Trophoblast cell (in vitro differentiated cells and primary cell): ENCODE measurements around the gene CIDEC.

Experiments used
- DNase-seq, 2 donors: peaks; one replicate each; pipeline ENCODE4 v3.0.0-alpha.2; 2016
- H2AFZ ChIP-seq: 2 replicates; pipeline ENCODE4 v1.6.1; 2013; ENCODE audit warnings: low read length, moderate library complexity, mild to moderate bottlenecking; ENCODE audit not compliant: insufficient read depth, poor library complexity
- H2AK5ac ChIP-seq: 2 replicates; pipeline ENCODE4 v1.6.1; 2013; ENCODE audit warnings: mild to moderate bottlenecking, low read length
- H2BK120ac ChIP-seq: 2 replicates; pipeline ENCODE4 v1.6.1; 2013; ENCODE audit warnings: low read length, mild to moderate bottlenecking, moderate library complexity; ENCODE audit not compliant: insufficient read depth, poor library complexity
- H2BK12ac ChIP-seq: 2 replicates; pipeline ENCODE4 v1.6.1; 2013; ENCODE audit warnings: mild to moderate bottlenecking, low read length, moderate library complexity
- H2BK5ac ChIP-seq: 2 replicates; pipeline ENCODE4 v1.6.1; 2013; ENCODE audit warnings: low read length, low read depth, moderate library complexity, mild to moderate bottlenecking; ENCODE audit not compliant: poor library complexity
- H3K14ac ChIP-seq: 2 replicates; pipeline ENCODE4 v1.6.1; 2013; ENCODE audit warnings: mild to moderate bottlenecking, low read length
- H3K18ac ChIP-seq: 2 replicates; pipeline ENCODE4 v1.6.1; 2013; ENCODE audit warnings: mild to moderate bottlenecking, low read length
- H3K23ac ChIP-seq: 2 replicates; pipeline ENCODE4 v1.6.1; 2013; ENCODE audit warnings: low read length
- H3K27ac ChIP-seq: 2 replicates; pipeline ENCODE4 v1.5.1; 2013; ENCODE audit warnings: low read depth, mild to moderate bottlenecking, inconsistent platforms, low read length, moderate library complexity
- H3K27me3 ChIP-seq: 2 replicates; pipeline ENCODE4 v1.6.1; 2013; ENCODE audit warnings: inconsistent platforms, mild to moderate bottlenecking, low read length, moderate library complexity; ENCODE audit not compliant: insufficient read depth
- H3K36me3 ChIP-seq, 2 experiments: 1 replicate in 1 of 2; 2 replicates in 1 of 2; pipeline ENCODE4 v1.6.1; 2013; ENCODE audit warnings: low read length in 2 of 2, mild to moderate bottlenecking in 2 of 2, moderate library complexity in 1 of 2; ENCODE audit not compliant: insufficient read depth in 2 of 2, control insufficient read depth in 1 of 2
- H3K4ac ChIP-seq: 2 replicates; pipeline ENCODE4 v1.6.1; 2013; ENCODE audit warnings: low read depth, mild to moderate bottlenecking, low read length, moderate library complexity
- H3K4me1 ChIP-seq, 2 experiments: 1 replicate in 1 of 2; 2 replicates in 1 of 2; pipeline ENCODE4 v1.6.1; 2013; ENCODE audit warnings: low read length in 2 of 2, mild to moderate bottlenecking in 2 of 2, moderate library complexity in 1 of 2; ENCODE audit not compliant: insufficient read depth in 2 of 2, control insufficient read depth in 1 of 2
- H3K4me2 ChIP-seq: 2 replicates; pipeline ENCODE4 v1.6.1; 2013; ENCODE audit warnings: inconsistent platforms, mild to moderate bottlenecking, low read length, moderate library complexity
- H3K4me3 ChIP-seq: 2 replicates; pipeline ENCODE4 v1.5.1; 2013; ENCODE audit warnings: mild to moderate bottlenecking, low read depth, low read length, inconsistent platforms
- H3K79me1 ChIP-seq: one replicate; pipeline ENCODE4 v1.6.1; 2013; ENCODE audit warnings: low read length
- H3K79me2 ChIP-seq: 2 replicates; pipeline ENCODE4 v1.6.1; 2013; ENCODE audit warnings: low read length, mild to moderate bottlenecking; ENCODE audit not compliant: control insufficient read depth, insufficient read depth, poor library complexity
- H3K9ac ChIP-seq: 2 replicates; pipeline ENCODE4 v1.6.1; 2013; ENCODE audit warnings: mild to moderate bottlenecking, low read length
- H3K9me3 ChIP-seq: 2 replicates; pipeline ENCODE4 v1.6.1; 2013; ENCODE audit warnings: low read depth, mild to moderate bottlenecking, control low read depth, inconsistent platforms, low read length; ENCODE audit not compliant: insufficient read depth
- H4K12ac ChIP-seq: 2 replicates; pipeline ENCODE4 v1.6.1; 2013; ENCODE audit warnings: low read depth, mild to moderate bottlenecking, low read length, moderate library complexity
- H4K8ac ChIP-seq: 2 replicates; pipeline ENCODE4 v1.6.1; 2013; ENCODE audit warnings: low read depth, mild to moderate bottlenecking, low read length, moderate library complexity
- H4K91ac ChIP-seq: one replicate; pipeline ENCODE4 v1.6.1; 2013; ENCODE audit warnings: low read depth, mild to moderate bottlenecking, low read length, moderate library complexity
- WGBS: extraction: QIAGEN DNeasy Blood & Tissue Kit; methylation state at CpG from one replicate; pipeline ENCODE4 v1.1.7; 2013; ENCODE audit warnings: missing lambda C conversion rate; ENCODE audit not compliant: insufficient read length, insufficient coverage; ENCODE audit errors: extremely low coverage; 5-methylcytosine and 5-hydroxymethylcytosine counted together

Gene CIDEC

DNA sequence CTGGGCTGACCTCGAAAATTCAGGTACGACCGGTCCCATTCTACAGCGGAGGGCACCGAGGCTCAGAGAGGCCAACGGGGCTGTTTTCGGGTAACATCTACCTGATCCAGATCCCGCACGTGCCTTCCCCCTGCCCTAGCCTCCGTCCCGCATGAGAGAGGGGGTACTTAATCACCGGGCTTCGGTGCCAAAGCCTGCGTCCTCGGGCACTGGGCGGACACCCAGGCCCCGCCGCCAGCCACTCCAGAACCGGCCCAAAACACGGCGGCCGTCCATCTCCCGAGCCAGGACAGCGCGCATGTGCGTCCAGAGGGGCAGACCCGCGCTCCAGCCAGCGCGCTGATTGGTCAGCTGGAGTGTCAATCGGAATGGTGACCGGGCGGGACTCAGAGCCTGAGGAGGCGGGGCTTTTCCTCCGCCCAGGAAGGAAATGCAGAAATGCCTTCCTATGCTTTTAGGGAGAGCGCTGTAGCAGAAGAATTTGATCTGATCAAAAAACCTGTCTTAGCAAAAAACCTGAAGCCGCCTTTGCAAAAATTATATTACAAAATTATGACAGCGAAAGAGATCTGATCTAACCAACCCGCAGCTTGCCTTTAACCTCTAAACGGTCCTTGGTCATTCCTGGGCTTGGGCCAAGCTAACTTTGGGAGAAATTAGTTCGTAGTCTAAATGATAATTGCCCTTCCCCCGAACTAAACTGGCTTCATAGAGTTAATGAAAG is 36.2 kb downstream of the CIDEC start, which contains the start of gene RPUSD3:
RPUSD3 (minus strand) TSS at position 294 of the 724 bp plus-strand sequence; CDS start at position 276, 18 bp downstream.
- peak within 1 kb of the TSS; percentile 88 for H3K4me3 ChIP-seq
- no CpG with 5 or more reads among the region's 42 CpGs for WGBS

DNA sequence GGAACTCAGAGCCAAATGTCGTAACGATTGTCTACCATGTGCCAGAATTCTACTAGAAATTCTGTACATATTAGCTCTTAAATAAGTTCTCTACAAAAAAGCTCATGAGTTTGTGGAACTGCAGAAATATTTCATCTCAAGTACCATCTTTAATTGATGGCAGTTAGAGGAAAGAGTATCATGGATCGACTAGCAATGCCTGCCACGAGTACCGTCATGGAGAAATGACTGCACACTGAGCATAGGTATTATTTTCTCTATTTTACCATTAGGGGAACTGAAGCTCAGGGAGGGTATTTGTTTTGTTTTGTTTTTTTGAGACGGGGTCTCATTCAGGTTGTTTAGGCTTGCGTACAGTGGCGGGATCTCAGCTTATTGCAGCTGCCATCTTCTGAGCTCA is 39.0 kb downstream of the CIDEC start:
- WGBS, result no CpG with 5 or more reads among the region's 8 CpGs
- no peak overlapping the region for H3K18ac ChIP-seq
- H4K91ac ChIP-seq, result no peak overlapping the region
- H3K27ac ChIP-seq, result no peak overlapping the region
- peaks cover 9% of the 10 kb centered on the region for H3K79me1 ChIP-seq
- no peak overlapping the region for H2BK12ac ChIP-seq
- H3K4me3 ChIP-seq, result no peak overlapping the region
- H3K79me2 ChIP-seq, result peaks cover 7% of the 10 kb centered on the region
- no peak overlapping the region for H2BK120ac ChIP-seq
- no peak overlapping the region for H3K9ac ChIP-seq
- H3K23ac ChIP-seq, result no peak overlapping the region
- no peaks in the 10 kb centered on the region for H3K9me3 ChIP-seq
- no peaks in the 10 kb centered on the region for H3K27me3 ChIP-seq
- H3K36me3 ChIP-seq, result peaks cover 32 to 41% of the 10 kb centered on the region in 2 experiments
- no peak overlapping the region for H4K8ac ChIP-seq
- H4K12ac ChIP-seq, result no peak overlapping the region
- H3K4ac ChIP-seq, result no peak overlapping the region
- no peak overlapping the region for H2BK5ac ChIP-seq
- H2AFZ ChIP-seq, result no peak overlapping the region
- H2AK5ac ChIP-seq, result no peak overlapping the region
- H3K4me2 ChIP-seq, result no peak overlapping the region
- H3K14ac ChIP-seq, result no peak overlapping the region
- peaks cover 2 to 4% of the 10 kb centered on the region in 2 experiments for H3K4me1 ChIP-seq
- DNase-seq, result no peak

More for the DNA sequence above, 36.2 kb downstream of the CIDEC start, which contains the start of gene RPUSD3:
- peak within 1 kb of the TSS; percentile 40 for H2BK120ac ChIP-seq
- H3K27me3 ChIP-seq, result no peaks in the 10 kb centered on the region
- peaks cover 20 to 28% of the 10 kb centered on the region in 2 experiments for H3K36me3 ChIP-seq
- peak within 1 kb of the TSS; percentile 90 for H4K8ac ChIP-seq
- H3K18ac ChIP-seq, result peak within 1 kb of the TSS; percentile 43
- H2AFZ ChIP-seq, result peak within 1 kb of the TSS; percentile 75
- no peak within 1 kb of the TSS for H3K23ac ChIP-seq
- H3K4me2 ChIP-seq, result peak within 1 kb of the TSS; percentile 94
- H3K4ac ChIP-seq, result peak within 1 kb of the TSS; percentile 58
- H2AK5ac ChIP-seq, result peak within 1 kb of the TSS; percentile 13
- peak within 1 kb of the TSS; percentile 52 for H3K27ac ChIP-seq
- peak; percentile 97 to 99 for DNase-seq
- peak within 1 kb of the TSS; percentile 58 for H2BK5ac ChIP-seq
- H3K14ac ChIP-seq, result peak within 1 kb of the TSS; percentile 78
- peaks cover 7% of the 10 kb centered on the region for H3K79me2 ChIP-seq
- no peak within 1 kb of the TSS for H2BK12ac ChIP-seq
- H3K9me3 ChIP-seq, result no peaks in the 10 kb centered on the region
- H3K4me1 ChIP-seq, result peaks cover 2 to 4% of the 10 kb centered on the region in 2 experiments
- peak within 1 kb of the TSS; percentile 82 for H3K9ac ChIP-seq
- peak within 1 kb of the TSS; percentile 68 for H4K91ac ChIP-seq
- H4K12ac ChIP-seq, result peak within 1 kb of the TSS; percentile 52
- H3K79me1 ChIP-seq, result peaks cover 13% of the 10 kb centered on the region

DNA sequence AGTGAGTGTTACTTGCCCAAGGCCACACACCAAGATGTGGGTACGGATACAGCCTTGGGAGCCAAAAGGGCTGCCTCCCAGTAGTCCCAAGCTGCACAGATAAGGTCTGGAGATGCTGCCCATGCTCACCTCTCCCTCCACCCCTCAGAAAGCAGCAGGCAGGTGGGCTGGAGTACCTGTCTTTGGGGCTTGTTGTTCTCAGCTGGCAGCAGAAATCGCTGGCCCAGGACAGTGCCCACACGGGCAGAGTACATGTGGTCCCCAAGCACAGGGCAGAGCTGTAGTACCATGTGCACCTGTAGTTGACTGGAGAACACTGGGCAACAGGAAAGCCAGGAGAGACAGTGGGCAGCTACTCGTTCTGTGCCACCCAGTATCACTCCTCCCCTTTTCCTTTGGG is 41.2 kb downstream of the CIDEC start:
- Histone ChIP-seq H4K8ac (no peak overlapping the region), H2AFZ (no peak overlapping the region), H3K4me2 (no peak overlapping the region), H3K18ac (no peak overlapping the region), H3K4me1 (peaks cover 0 to 2% of the 10 kb centered on the region in 2 experiments), H3K9ac (no peak overlapping the region), H3K36me3 (peaks cover 49 to 57% of the 10 kb centered on the region in 2 experiments), H3K27ac (no peak overlapping the region), H3K79me1 (peaks cover 5% of the 10 kb centered on the region), H3K4me3 (no peak overlapping the region), H3K79me2 (peaks cover 7% of the 10 kb centered on the region), H4K91ac (no peak overlapping the region), H2AK5ac (no peak overlapping the region), H4K12ac (no peak overlapping the region), H2BK5ac (no peak overlapping the region), H3K9me3 (no peaks in the 10 kb centered on the region), H3K27me3 (no peaks in the 10 kb centered on the region), H2BK12ac (no peak overlapping the region), H2BK120ac (no peak overlapping the region), H3K23ac (no peak overlapping the region), H3K4ac (no peak overlapping the region), H3K14ac (no peak overlapping the region)
- WGBS, result no CpG with 5 or more reads among the region's 4 CpGs
- no peak for DNase-seq

DNA sequence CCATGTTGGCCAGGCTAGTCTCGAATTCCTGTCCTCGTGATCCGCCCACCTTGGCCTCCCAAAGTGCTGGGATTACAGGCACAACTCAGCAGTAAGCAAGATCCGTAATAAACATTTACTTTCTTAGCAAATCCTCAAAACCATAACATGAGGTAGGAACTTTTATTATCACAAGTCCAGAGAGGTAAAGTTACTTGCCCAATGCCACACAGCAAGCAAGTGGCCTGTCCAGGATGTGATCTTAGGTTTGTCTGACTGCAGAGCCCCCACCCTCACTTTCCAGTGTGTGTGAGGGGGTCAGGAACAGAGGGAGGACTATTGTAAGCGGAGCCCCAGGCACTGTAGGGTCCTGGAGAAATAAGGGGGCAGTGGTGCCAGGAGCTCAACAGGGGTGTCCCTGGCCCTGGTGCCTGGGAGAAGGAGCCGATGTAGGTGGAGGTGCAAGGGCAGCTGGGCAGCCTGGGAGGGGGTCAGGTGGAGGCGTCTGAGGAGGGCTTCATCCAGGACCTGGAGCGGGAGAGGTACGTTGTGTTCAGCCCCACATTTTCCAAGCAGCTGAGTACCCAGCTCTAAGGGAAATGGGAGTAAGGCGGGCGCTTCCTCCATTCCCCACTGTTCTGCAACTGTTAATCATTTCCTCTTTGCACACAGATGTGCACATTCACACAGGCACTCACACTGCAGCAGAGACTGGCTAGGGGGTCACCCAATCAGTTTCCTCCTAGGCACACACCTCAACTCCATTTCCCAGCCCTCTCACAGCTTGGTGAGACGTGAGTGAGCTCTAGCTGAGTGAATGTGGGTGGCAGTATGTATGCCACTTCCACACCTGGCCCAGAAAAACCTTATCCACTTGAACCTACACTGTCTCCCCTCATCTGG is 42.1 kb downstream of the CIDEC start:
- Histone ChIP-seq H3K14ac (no peak overlapping the region), H3K27me3 (no peaks in the 10 kb centered on the region), H3K18ac (no peak overlapping the region), H4K8ac (no peak overlapping the region), H2AK5ac (no peak overlapping the region), H3K36me3 (peaks cover 54 to 64% of the 10 kb centered on the region in 2 experiments), H4K91ac (no peak overlapping the region), H3K23ac (no peak overlapping the region), H3K4me2 (no peak overlapping the region), H3K27ac (no peak overlapping the region), H3K4me1 (peaks cover 0 to 2% of the 10 kb centered on the region in 2 experiments), H2BK120ac (no peak overlapping the region), H3K9ac (no peak overlapping the region), H2BK12ac (no peak overlapping the region), H3K79me2 (no peaks in the 10 kb centered on the region), H2AFZ (no peak overlapping the region), H4K12ac (no peak overlapping the region), H3K4ac (no peak overlapping the region), H3K79me1 (no peaks in the 10 kb centered on the region), H3K9me3 (no peaks in the 10 kb centered on the region), H3K4me3 (no peak overlapping the region), H2BK5ac (no peak overlapping the region)
- WGBS, result no CpG with 5 or more reads among the region's 12 CpGs
- no peak for DNase-seq
